IMR-90 (cell line): ENCODE results near the gene ABHD2. TPM values are rescaled to one million over a fixed set of nuclear protein-coding genes. Genes with fewer than 3 reads are reported as not detected.
A peak's percentile ranks its signal among the peaks of the same experiment; 100 is the strongest.

ENCODE experiments used
- ATAC-seq: fragments of 200-7000 bp; cut with Tn5 transposase; 2 replicates; pipeline ENCODE4 v1.9.1; 2020; ENCODE audit warnings: low read depth, mild to moderate bottlenecking, moderate library complexity
- BruUV-seq: library from RNA; stranded (reverse); fragments of 400-500 nt; replicated peaks from 2 replicates; lab custom pipeline; 2021; lab: Mats Ljungman, UMichigan
- CTCF ChIA-PET: fragments of 300-600 bp; formaldehyde crosslinking; extraction: SDS; loops from one replicate; lab custom pipeline; 2021; ENCODE audit warnings: antibody characterized with exemption; lab: Yijun Ruan, JAX
- POLR2A ChIA-PET: fragments of 300-600 bp; sonication (Branson Sonifier 250); formaldehyde crosslinking; loops from one replicate; lab custom pipeline; 2022; ENCODE audit warnings: antibody characterized with exemption; ENCODE audit not compliant: unreplicated experiment; lab: Charles Lee
- DNase-seq: peaks from one replicate; pipeline ENCODE4 v3.0.0; 2013
- H2AFZ ChIP-seq: replicated peaks from 2 replicates; pipeline ENCODE3; 2013; ENCODE audit warnings: low read length, mild to moderate bottlenecking; ENCODE audit not compliant: poor library complexity
- H2AK5ac ChIP-seq: 2 replicates; pipeline ENCODE4 v1.6.1; 2013; ENCODE audit warnings: low read depth, low read length, inconsistent platforms
- H2AK9ac ChIP-seq: replicated peaks from 2 replicates; pipeline ENCODE3; 2013; ENCODE audit warnings: mild to moderate bottlenecking, low read depth, low read length, moderate library complexity; ENCODE audit not compliant: poor library complexity
- H2BK120ac ChIP-seq: 2 replicates; pipeline ENCODE4 v1.6.1; 2013; ENCODE audit warnings: low read depth, low read length, inconsistent platforms
- H2BK15ac ChIP-seq: 3 replicates; pipeline ENCODE4 v1.6.1; 2013; ENCODE audit warnings: low read depth, low read length, inconsistent platforms
- H2BK20ac ChIP-seq: 2 replicates; pipeline ENCODE4 v1.6.1; 2013; ENCODE audit warnings: low read depth, mild to moderate bottlenecking, inconsistent platforms, low read length, moderate library complexity
- H2BK5ac ChIP-seq: 2 replicates; pipeline ENCODE4 v1.6.1; 2013; ENCODE audit warnings: mild to moderate bottlenecking, low read depth, low read length, inconsistent platforms; ENCODE audit not compliant: poor library complexity, severe bottlenecking
- H3K14ac ChIP-seq: replicated peaks from 2 replicates; pipeline ENCODE4 v1.6.1; 2013; ENCODE audit warnings: low read depth, low read length, inconsistent platforms
- H3K18ac ChIP-seq: 2 replicates; pipeline ENCODE4 v1.6.1; 2013; ENCODE audit warnings: low read depth, low read length, control low read depth
- H3K23ac ChIP-seq: 2 replicates; pipeline ENCODE4 v1.6.1; 2013; ENCODE audit warnings: low read depth, low read length, inconsistent platforms
- H3K27ac ChIP-seq: 2 replicates; pipeline ENCODE4 v1.5.1; 2013; ENCODE audit warnings: mild to moderate bottlenecking, control low read depth, low read length; ENCODE audit not compliant: insufficient read depth
- H3K27me3 ChIP-seq: 2 replicates; pipeline ENCODE4 v1.6.1; 2013; ENCODE audit warnings: low read length; ENCODE audit not compliant: control insufficient read depth, insufficient read depth
- H3K36me3 ChIP-seq: 2 replicates; pipeline ENCODE4 v1.6.1; 2013; ENCODE audit warnings: low read length, mixed read lengths; ENCODE audit not compliant: control insufficient read depth, insufficient read depth
- H3K4ac ChIP-seq: 2 replicates; pipeline ENCODE4 v1.6.1; 2013; ENCODE audit warnings: low read depth, low read length, inconsistent platforms
- H3K4me1 ChIP-seq: 2 replicates; pipeline ENCODE4 v1.6.1; 2013; ENCODE audit warnings: low read length, mixed read lengths; ENCODE audit not compliant: control insufficient read depth, insufficient read depth
- H3K4me2 ChIP-seq: 2 replicates; pipeline ENCODE4 v1.6.1; 2013; ENCODE audit warnings: low read depth, mild to moderate bottlenecking, control low read depth, low read length, moderate library complexity
- H3K4me3 ChIP-seq: 2 replicates; pipeline ENCODE4 v1.5.1; 2013; ENCODE audit warnings: low read depth, mild to moderate bottlenecking, control low read depth, low read length, moderate library complexity; ENCODE audit not compliant: insufficient read depth
- H3K56ac ChIP-seq: 2 replicates; pipeline ENCODE4 v1.6.1; 2013; ENCODE audit warnings: low read length, inconsistent platforms; ENCODE audit not compliant: insufficient read depth; ENCODE audit errors: extremely low read depth
- H3K79me1 ChIP-seq, 2 experiments: 2 replicates each; pipeline ENCODE4 v1.6.1; 2013; ENCODE audit warnings: low read length in 2 of 2, inconsistent platforms in 1 of 2, low read depth in 1 of 2
- H3K9ac ChIP-seq: 2 replicates; pipeline ENCODE4 v1.6.1; 2013; ENCODE audit warnings: low read depth, low read length, control low read depth
- H3K9me1 ChIP-seq: 2 replicates; pipeline ENCODE4 v1.6.1; 2013; ENCODE audit warnings: low read length, inconsistent platforms; ENCODE audit not compliant: insufficient read depth
- H3K9me3 ChIP-seq: 2 replicates; pipeline ENCODE4 v1.6.1; 2013; ENCODE audit warnings: low read length; ENCODE audit not compliant: control insufficient read depth, insufficient read depth
- H4K20me1 ChIP-seq: 2 replicates; pipeline ENCODE4 v1.6.1; 2013; ENCODE audit warnings: low read length, inconsistent platforms; ENCODE audit not compliant: insufficient read depth
- H4K5ac ChIP-seq: 2 replicates; pipeline ENCODE4 v1.6.1; 2013; ENCODE audit warnings: mild to moderate bottlenecking, low read depth, low read length, control low read depth
- H4K8ac ChIP-seq, 2 experiments: 2 replicates each; pipeline ENCODE4 v1.6.1; 2013; ENCODE audit warnings: low read depth in 2 of 2, low read length in 2 of 2, control low read depth in 1 of 2, inconsistent platforms in 1 of 2
- H4K91ac ChIP-seq: 2 replicates; pipeline ENCODE4 v1.6.1; 2013; ENCODE audit warnings: low read depth, low read length, inconsistent platforms; ENCODE audit not compliant: insufficient read depth
- FOS ChIP-seq: fragments of 150-350 bp; IDR thresholded peaks from 2 replicates; pipeline ENCODE4 v1.6.1; 2016; ENCODE audit warnings: low read depth, low read length
- MXI1 ChIP-seq: IDR thresholded peaks from 2 replicates; pipeline ENCODE4 v1.6.1; 2012; ENCODE audit warnings: low read depth, mild to moderate bottlenecking, low read length, moderate library complexity, borderline replicate concordance
- RAD21 ChIP-seq: IDR thresholded peaks from 2 replicates; pipeline ENCODE4 v1.6.1; 2012; ENCODE audit warnings: low read length, improper control_type of control experiment
- RCOR1 ChIP-seq: IDR thresholded peaks from 2 replicates; pipeline ENCODE4 v1.6.1; 2012; ENCODE audit warnings: mild to moderate bottlenecking, low read length, improper control_type of control experiment; ENCODE audit not compliant: insufficient replicate concordance
- RFX5 ChIP-seq: IDR thresholded peaks from 2 replicates; pipeline ENCODE4 v1.8.0; 2012; ENCODE audit warnings: low read depth, mild to moderate bottlenecking, low read length, moderate library complexity
- SMC3 ChIP-seq: fragments of 150-350 bp; IDR thresholded peaks from 2 replicates; pipeline ENCODE4 v1.6.1; 2016; ENCODE audit warnings: low read depth, mild to moderate bottlenecking, antibody characterized with exemption, low read length, moderate library complexity
- dilution Hi-C: fragments of 300-500 bp; cut with HindIII; formaldehyde crosslinking; loops from one replicate; pipeline ENCODE4 v1.14.3; 2018; ENCODE audit warnings: low sequenced_read_pairs; ENCODE audit not compliant: unreplicated experiment
- in situ Hi-C: fragments of 300-500 bp; cut with MboI; formaldehyde crosslinking; loops from 3 replicates; pipeline ENCODE4 v1.14.3; 2019; ENCODE audit warnings: low sequenced_read_pairs, inconsistent platforms, mixed read lengths
- intact Hi-C: fragments of 100-400 bp; cut with micrococcal nuclease; formaldehyde crosslinking; loops from 2 replicates; pipeline ENCODE4 v1.10.0; 2022
- polyA plus RNA-seq, 3 experiments: library from polyadenylated mRNA; depleted of rRNA; stranded (reverse); fragments of >200 nt; gene quantifications; 2 replicates each; pipeline ENCODE4 v1.2.3, GENCODE V29; 2012; ENCODE audit warnings: low replicate concordance in 1 of 3
- total RNA-seq: library from RNA; depleted of rRNA; stranded (reverse); fragments of >200 nt; gene quantifications from 2 replicates; pipeline ENCODE4 v1.2.3, GENCODE V29; 2012

ABHD2 gene
- total and polyA plus RNA-seq, 2 of the 4 experiments (the other 2 are of a cell fraction) = 31.2 to 62.9 TPM

DNA sequence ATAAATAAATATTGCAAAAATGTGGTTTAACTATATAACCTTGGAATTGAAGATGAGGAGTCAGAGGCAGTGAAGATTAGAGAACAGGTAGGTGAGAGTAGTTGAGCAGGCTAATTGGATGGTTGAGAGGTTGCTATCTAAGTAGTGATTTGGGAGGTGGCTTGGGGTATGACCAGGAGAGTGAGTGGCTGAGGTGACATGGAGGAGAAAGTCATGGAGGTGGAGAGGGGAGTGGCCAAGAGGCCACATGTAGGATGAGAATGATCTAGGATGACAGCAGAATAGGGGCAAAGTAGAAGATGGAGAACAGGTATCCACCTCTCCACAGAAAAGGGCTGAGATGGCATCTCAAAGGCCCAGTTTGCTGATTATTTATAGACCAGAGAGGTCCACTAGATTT is 143.6 kb downstream of the ABHD2 start:
- peaks cover 6% of the 10 kb centered on the region; the same call in 1 of the 2 replicates for H3K4me1 ChIP-seq
- dilution Hi-C loops (no loop called here), intact Hi-C loops (no loop called here), in situ Hi-C loops (no loop called here)
- no TSS peak for BruUV-seq
- ChIA-PET CTCF (no interaction called here), POLR2A (no interaction called here)
- H3K56ac ChIP-seq = no peak overlapping the region
- no peak for DNase-seq
- no peak overlapping the region for H2BK5ac ChIP-seq
- no peak overlapping the region for H3K4me2 ChIP-seq
- no peak overlapping the region; the same call in 1 of the 2 replicates for H3K14ac ChIP-seq
- H4K20me1 ChIP-seq = no peaks in the 10 kb centered on the region
- H2BK120ac ChIP-seq = peak overlapping the region; percentile 40; the same call in 1 of the 2 replicates
- H2BK15ac ChIP-seq = no peak overlapping the region
- no peak overlapping the region for H4K5ac ChIP-seq
- no peaks in the 10 kb centered on the region for H3K79me1 ChIP-seq
- no peak overlapping the region for H3K27ac ChIP-seq
- peaks cover 2% of the 10 kb centered on the region; the same call in 1 of the 2 replicates for H3K27me3 ChIP-seq
- no peaks in the 10 kb centered on the region for H3K9me3 ChIP-seq
- TF ChIP-seq MXI1 (no peak), RAD21 (no peak), RFX5 (no peak), RCOR1 (no peak), FOS (no peak), SMC3 (no peak)
- H4K8ac ChIP-seq = no peak overlapping the region
- H2BK20ac ChIP-seq = no peak overlapping the region; the same call in 1 of the 2 replicates
- ATAC-seq = no peak
- no peaks in the 10 kb centered on the region for H3K36me3 ChIP-seq
- H2AK9ac ChIP-seq = no peak overlapping the region
- H3K4ac ChIP-seq = 0 out of 2 replicates have a peak overlapping the region, but pooled peaks have one; percentile 5
- no peak overlapping the region for H3K4me3 ChIP-seq
- H3K23ac ChIP-seq = no peak overlapping the region
- no peak overlapping the region for H4K91ac ChIP-seq
- H2AFZ ChIP-seq = no peak overlapping the region
- no peak overlapping the region for H3K9ac ChIP-seq
- no peak overlapping the region; the same call in 1 of the 2 replicates for H2AK5ac ChIP-seq
- H3K18ac ChIP-seq = no peak overlapping the region
- H3K9me1 ChIP-seq = no peaks in the 10 kb centered on the region; the same call in 1 of the 2 replicates
